Pancreas (tissue), 10 donors: Measurements from ENCODE around the gene SND1. TPM values are rescaled to one million over a fixed set of nuclear protein-coding genes. Genes with fewer than 3 reads are reported as not detected.
"Not testable (repeated sequence)": the region's sequence is repeated elsewhere in the genome, so short reads cannot be mapped to it uniquely, and the experiment has no call there.

Experiments
- ATAC-seq, 4 donors: fragments of 200-7000 bp; cut with Tn5 transposase; one replicate each; pipeline versions ENCODE4 v1.8.0 to v1.9.1; 2020; ENCODE audit warnings: mild to moderate bottlenecking in 4 of 4, moderate library complexity in 4 of 4
- DNase-seq, 6 donors: peaks; one replicate each; pipeline ENCODE4 v3.0.0-alpha.2; 2020
- FAIRE-seq: peaks from 2 replicates; lab custom pipeline; 2012; peaks lifted over from hg19 to GRCh38; lab: Jason Lieb, UNC
- H3K27ac ChIP-seq, 4 donors: fragments of 200-600 bp; sonication (generic); 1 replicate in 3 of 4; 2 replicates in 1 of 4; pipeline versions ENCODE4 v1.5.0 to v1.8.0; 2020
- H3K27me3 ChIP-seq, 4 donors: fragments of 200-600 bp; one replicate each; pipeline ENCODE4 v1.8.0; 2021
- H3K36me3 ChIP-seq, 3 donors: fragments of 200-600 bp; sonication (generic) in 1 of 3; one replicate each; pipeline versions ENCODE4 v1.5.0 to v1.8.0; 2020 to 2021
- H3K4me1 ChIP-seq, 3 donors: fragments of 200-600 bp; one replicate each; pipeline ENCODE4 v1.8.0; 2021
- H3K4me3 ChIP-seq, 4 donors: fragments of 200-600 bp; sonication (generic) in 2 of 4; one replicate each; pipeline versions ENCODE4 v1.5.0 to v1.8.0; 2020 to 2021
- H3K9me3 ChIP-seq, 4 donors: fragments of 200-600 bp; one replicate each; pipeline ENCODE4 v1.8.0; 2021
- CTCF ChIP-seq, 4 donors: fragments of 200-600 bp; sonication (generic) in 3 of 4; IDR thresholded peaks; one replicate each; pipeline versions ENCODE4 v1.5.0 to v1.8.0; 2021; ENCODE audit warnings: antibody characterized with exemption in 4 of 4
- WGBS, 2 donors: extraction: QIAGEN DNeasy Blood & Tissue Kit; methylation state at CpG; one replicate each; pipeline ENCODE4 v1.1.7; 2013; 5-methylcytosine and 5-hydroxymethylcytosine counted together
- intact Hi-C, 3 donors: fragments of 100-400 bp; cut with DNase I; formaldehyde crosslinking; loops; one replicate each; pipeline versions ENCODE4 v1.11.1 to v1.14.2; 2022
- polyA plus RNA-seq, 2 donors: library from polyadenylated mRNA; stranded (reverse); fragments of 200-250 nt; gene quantifications; one replicate each; pipeline ENCODE4 v1.2.3, GENCODE V29; 2013
- total RNA-seq, 6 donors: library from RNA; stranded (reverse); fragmentation: NEBNext Ultra II Directional in 4 of 6; extraction: Animal tissue kit (Norgen Biotek cat#: 25700) in 4 of 6; gene quantifications; one replicate each; pipeline versions ENCODE4 v1.2.1 to v1.2.4, GENCODE V29; 2021 to 2023
- donor health status: healthy with polysubstance abuse.
- donor health status: DM: no; HTN: no; CAD: no; lungs with moderate emphysema.
- donor health status: DM: no; HTN: no; CAD: no.
- donor health status: control.
- donor health status: control.
- donor health status: Bipolar disorder and iron deficiency.
- donor health status: DM: yes; HTN: yes; CAD: no.
- donor health status: DM: no; HTN: no; CAD: no.
- donor health status: DM: no; HTN: no; CAD: no.
- donor health status: DM: yes; HTN: yes; CAD: no.

The SND1 gene
- total and polyA plus RNA-seq, 8 donors, result 84.1 to 308 (median 225) TPM

- FAIRE-seq (no peak), DNase-seq (no peak), ATAC-seq (peak in 3 of 4 donors; percentile 18 to 55 (median 38))
- Histone ChIP-seq H3K36me3 (no peaks in the 10 kb centered on the region), H3K9me3 (no peaks in the 10 kb centered on the region), H3K4me3 (no peak overlapping the region), H3K27me3 (no peaks in the 10 kb centered on the region), H3K4me1 (no peaks in the 10 kb centered on the region), H3K27ac (no peak overlapping the region)
- no peak for TF ChIP-seq CTCF (IDR thresholded peaks at IDR 0.05)
- 65 to 67% methylated on average over 9 of the region's 9 CpGs for WGBS, 2 donors
- intact Hi-C loops, result no loop called here
Observed at GRCh38 chr7:127961786-127962453, 309.9 kb downstream of the SND1 start.

- intact Hi-C loops, result no loop called here
- WGBS, 2 donors, result 96% methylated on average over 4 to 5 of the region's 5 CpGs
- Histone ChIP-seq H3K36me3 (no peaks in the 10 kb centered on the region), H3K27me3 (no peaks in the 10 kb centered on the region), H3K4me3 (no peak overlapping the region), H3K9me3 (no peaks in the 10 kb centered on the region), H3K27ac (no peak overlapping the region), H3K4me1 (no peaks in the 10 kb centered on the region)
- ATAC-seq (peak in 2 of 4 donors; percentile 11 to 32), FAIRE-seq (no peak), DNase-seq (no peak)
- TF ChIP-seq CTCF (IDR thresholded peaks at IDR 0.05), result no peak
Observed at GRCh38 chr7:127962589-127963361, 310.8 kb downstream of the SND1 start.

- H3K4me1 ChIP-seq, H3K36me3 ChIP-seq, H3K27me3 ChIP-seq, H3K9me3 ChIP-seq, H3K4me3 ChIP-seq, H3K27ac ChIP-seq, intact Hi-C loops, ATAC-seq, FAIRE-seq, DNase-seq: not testable (repeated sequence)
- WGBS, 2 donors, result 86 to 100% methylated on average over 1 of the region's 1 CpG
Observed at GRCh38 chr7:127963850-127964249, 311.9 kb downstream of the SND1 start.

GRCh38 chr7:127967281-127967680 is 315.3 kb downstream of the SND1 start:
- no peak for FAIRE-seq
- intact Hi-C loops, result no loop called here
- WGBS, 2 donors, result 68 to 71% methylated on average over 2 of the region's 2 CpGs
- H3K36me3 ChIP-seq, result no peaks in the 10 kb centered on the region
- no peak for TF ChIP-seq CTCF (IDR thresholded peaks at IDR 0.05)
- H3K27ac ChIP-seq, result no peak overlapping the region
- H3K9me3 ChIP-seq, result no peaks in the 10 kb centered on the region
- no peaks in the 10 kb centered on the region for H3K27me3 ChIP-seq
- no peak for ATAC-seq
- no peaks in the 10 kb centered on the region for H3K4me1 ChIP-seq
- no peak for DNase-seq
- no peak overlapping the region for H3K4me3 ChIP-seq

- WGBS, 2 donors, result 81 to 82% methylated on average over 2 of the region's 2 CpGs
- intact Hi-C loops, result no loop called here
- no peak for ATAC-seq
- Histone ChIP-seq H3K36me3 (no peaks in the 10 kb centered on the region), H3K4me3 (no peak overlapping the region), H3K27ac (no peak overlapping the region), H3K4me1 (no peaks in the 10 kb centered on the region), H3K27me3 (no peaks in the 10 kb centered on the region), H3K9me3 (no peaks in the 10 kb centered on the region)
- no peak for TF ChIP-seq CTCF (IDR thresholded peaks at IDR 0.05)
- no peak for DNase-seq
- FAIRE-seq, result no peak
Observed at GRCh38 chr7:127968547-127968946, 316.6 kb downstream of the SND1 start.
